Activated CD8-positive, alpha-beta memory T cell treated with anti-CD3 and anti-CD28 coated beads, Interleukin-2, amount 50 U/mL, for 4 hours (primary cell): ENCODE measurements around the gene RBMS3.

Experiments used
- DNase-seq: peaks from one replicate; pipeline ENCODE4 v3.0.0-alpha.2; 2020

RBMS3 gene

GRCh38 chr3:29695643-29696198, 414.9 kb downstream of the RBMS3 start:
- DNase-seq, result no peak

- no peak for DNase-seq
These were observed 415.4 kb downstream of the RBMS3 start for GRCh38 chr3:29696311-29696710.

GRCh38 chr3:29697989-29698388, 417.1 kb downstream of the RBMS3 start:
- no peak for DNase-seq

- DNase-seq, result no peak
These were observed 419.4 kb downstream of the RBMS3 start for GRCh38 chr3:29700256-29700655.

DNA sequence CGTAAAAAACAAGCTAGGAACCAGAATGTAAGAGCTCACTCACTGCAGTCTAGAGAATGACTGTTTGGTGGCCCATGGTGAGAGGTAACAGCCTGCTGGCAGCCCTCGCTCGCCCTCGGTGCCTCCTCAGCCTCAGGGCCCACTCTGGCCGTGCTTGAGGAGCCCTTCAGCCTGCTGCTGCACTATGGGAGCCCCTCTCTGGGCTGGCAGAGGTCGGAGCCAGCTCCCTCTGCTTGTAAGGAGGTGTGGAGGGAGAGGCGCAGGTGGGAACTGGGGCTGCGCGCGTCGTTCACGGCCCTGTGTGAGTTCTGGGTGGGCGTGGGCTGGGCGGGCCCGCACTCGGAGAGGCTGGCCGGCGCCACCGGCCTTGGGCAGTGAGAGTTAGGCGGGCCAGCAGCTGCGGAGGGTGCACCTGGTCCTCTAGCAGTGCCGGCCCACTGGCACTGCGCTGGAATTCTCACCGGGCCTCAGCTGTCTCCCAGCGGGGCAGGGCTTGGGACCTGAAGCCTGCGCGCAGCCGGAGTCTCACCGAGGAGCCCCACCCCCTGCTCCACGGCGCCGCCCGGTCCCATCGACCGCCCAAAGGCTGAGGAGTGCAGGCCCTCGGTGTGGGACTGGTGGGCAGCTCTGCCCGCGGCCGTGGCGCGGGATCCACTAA, 420.6 kb downstream of the RBMS3 start:
- no peak for DNase-seq

GRCh38 chr3:29705906-29706844, 425.3 kb downstream of the RBMS3 start:
- DNase-seq, result no peak

DNA sequence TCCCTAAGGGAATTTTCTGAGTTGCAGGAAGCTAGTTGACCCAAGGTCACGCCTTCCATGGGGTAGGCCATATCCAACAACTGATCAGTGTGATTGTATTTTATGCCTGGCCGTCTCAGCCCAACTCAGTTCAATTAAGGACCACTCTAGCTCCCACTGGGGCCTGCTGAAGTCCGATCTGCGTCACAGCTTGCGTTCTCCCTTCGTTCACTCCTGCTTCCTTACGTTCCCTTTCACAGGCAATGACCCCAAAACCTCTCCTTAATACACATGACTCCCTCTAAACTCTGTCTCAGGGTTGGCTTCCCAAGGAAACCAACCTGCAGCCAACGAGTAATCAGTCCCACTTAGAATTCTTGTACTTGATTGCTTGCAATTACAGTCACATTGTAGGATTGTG, 428.0 kb downstream of the RBMS3 start:
- no peak for DNase-seq

GRCh38 chr3:29711255-29711771, 430.4 kb downstream of the RBMS3 start:
- no peak for DNase-seq

DNA sequence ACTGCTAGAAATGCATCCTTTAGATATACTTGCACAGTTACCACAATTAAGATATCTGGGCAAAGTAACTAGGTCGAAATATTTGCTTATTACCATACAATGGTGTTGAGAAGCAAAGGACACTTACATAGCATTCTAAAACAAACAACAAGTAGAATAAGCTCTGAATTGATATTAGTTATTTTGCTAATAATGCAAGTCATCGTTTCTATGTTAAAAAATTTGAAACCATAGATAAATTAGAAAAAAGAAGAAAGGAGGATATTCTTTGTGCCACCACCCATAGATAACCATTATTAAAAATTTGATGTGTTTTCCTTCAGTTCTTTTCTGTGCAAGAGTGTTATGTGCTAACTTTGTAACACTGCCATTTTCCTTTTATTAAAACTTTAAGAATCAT, 435.3 kb downstream of the RBMS3 start:
- DNase-seq, result no peak

DNA sequence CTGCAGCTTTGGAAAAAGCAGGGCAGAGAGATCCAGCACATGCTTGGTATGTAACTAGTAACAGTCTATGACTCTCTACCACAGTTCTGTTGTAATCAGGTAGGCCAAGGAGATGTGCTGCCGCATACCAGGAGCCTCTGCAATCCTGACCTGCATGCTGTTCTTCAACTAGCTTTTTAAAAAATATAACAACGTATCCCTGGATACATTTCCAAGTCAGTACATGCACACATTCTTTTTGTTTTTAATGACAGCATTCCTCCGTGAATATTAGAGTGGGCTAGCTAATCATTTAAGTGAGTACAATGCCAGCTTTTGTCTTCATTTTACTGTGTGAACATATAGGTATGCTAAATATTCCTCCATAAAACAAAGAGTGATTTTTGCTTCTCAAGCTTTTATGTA, 437.8 kb downstream of the RBMS3 start:
- no peak for DNase-seq

- DNase-seq, result no peak
These were observed 439.8 kb downstream of the RBMS3 start for GRCh38 chr3:29720665-29721064.

GRCh38 chr3:29721789-29722188, 440.9 kb downstream of the RBMS3 start:
- DNase-seq, result no peak

DNA sequence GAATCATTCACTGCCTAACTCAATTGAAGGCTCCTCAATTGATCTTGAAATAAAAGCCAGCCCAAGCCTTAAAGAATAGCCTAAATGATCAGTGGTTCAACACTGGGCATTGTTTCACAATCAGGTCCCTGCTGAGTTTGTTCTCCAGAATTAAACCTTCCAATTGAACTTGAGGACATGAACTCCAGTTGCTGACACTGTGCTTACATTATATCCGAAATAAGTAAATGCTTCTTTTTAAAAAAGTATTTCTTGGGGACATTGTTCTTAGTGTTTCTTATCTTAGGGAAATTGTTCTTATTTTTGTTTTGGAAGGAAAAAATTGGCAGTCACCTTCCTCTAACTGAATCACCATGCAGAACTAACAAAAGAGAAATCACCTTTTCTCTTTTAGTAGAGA, 450.2 kb downstream of the RBMS3 start:
- no peak for DNase-seq

- DNase-seq, result no peak
These were observed 460.4 kb downstream of the RBMS3 start for GRCh38 chr3:29741231-29741630.

DNA sequence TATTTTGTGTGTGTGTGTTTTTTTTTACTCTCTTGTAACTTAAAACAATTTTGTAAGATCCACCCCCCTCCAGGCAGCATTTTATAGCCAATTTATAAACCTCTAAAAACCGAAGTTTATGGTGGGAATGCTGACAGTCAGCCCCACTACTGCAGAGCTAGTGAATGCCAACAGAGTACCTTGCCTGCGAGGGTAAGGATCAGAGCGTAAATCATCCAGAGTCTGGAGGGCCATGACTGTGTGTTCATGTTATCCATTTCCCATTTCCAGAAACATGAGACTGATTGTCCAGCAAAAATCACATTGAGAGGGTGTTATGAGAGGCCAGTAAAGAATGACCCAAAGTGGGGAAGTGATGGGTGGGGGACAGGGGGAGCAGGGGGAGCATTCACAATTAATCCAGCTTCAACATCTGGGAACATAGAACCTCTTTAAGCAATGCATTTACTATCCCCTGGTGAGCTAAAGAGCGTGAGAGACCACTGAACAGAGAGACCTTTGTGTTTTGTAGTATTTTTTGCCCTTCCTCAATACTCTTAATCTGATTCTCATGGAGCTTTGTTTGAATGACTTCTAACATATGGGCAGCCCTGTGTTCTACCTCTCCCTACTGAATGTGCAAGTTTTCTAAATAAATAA, 464.5 kb downstream of the RBMS3 start:
- no peak for DNase-seq

GRCh38 chr3:29746163-29746760, 465.4 kb downstream of the RBMS3 start:
- DNase-seq, result no peak

DNA sequence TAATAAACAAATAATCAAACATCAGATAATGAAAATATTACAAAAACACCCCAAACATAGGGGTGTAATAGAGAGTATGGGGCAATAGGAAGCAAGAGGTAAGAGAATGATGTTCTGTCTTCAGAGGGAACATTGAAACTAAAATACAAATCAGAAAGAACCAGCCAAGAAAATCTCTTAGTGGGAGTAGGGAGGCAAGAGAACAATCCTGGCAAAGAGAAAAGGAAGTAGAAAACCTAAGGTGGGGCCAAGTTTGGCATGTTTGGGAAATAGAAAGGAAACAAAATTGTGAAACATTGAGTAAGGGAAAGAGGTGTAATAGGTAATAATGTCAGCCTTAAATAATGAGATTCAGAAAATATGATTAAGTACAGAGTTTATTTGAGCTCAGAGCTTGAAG, 467.1 kb downstream of the RBMS3 start:
- DNase-seq, result no peak

- DNase-seq, result no peak
These were observed 470.9 kb downstream of the RBMS3 start for GRCh38 chr3:29751647-29752314.

- no peak for DNase-seq
These were observed 473.5 kb downstream of the RBMS3 start for GRCh38 chr3:29754346-29754745.

DNA sequence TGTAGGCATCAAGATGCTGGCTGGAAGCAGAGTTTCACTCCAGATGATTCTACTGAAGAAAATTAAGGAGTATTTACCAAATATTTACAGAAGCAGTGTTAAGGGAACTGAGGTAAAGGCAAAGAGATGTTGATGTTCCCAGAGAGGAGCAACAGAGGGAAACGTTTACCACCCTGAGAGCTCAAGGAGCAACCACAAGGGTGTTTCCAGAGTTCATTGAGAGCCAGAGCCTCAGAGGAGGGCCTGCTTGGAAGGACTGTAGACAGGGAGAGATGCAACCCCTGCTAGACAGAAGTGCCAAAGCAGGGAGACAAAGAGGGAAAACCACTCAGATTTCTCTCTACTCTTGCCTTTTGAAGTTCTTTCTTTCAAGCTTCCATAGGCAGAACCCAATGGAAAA, 474.5 kb downstream of the RBMS3 start:
- no peak for DNase-seq

GRCh38 chr3:29757054-29757777, 476.3 kb downstream of the RBMS3 start:
- no peak for DNase-seq

DNA sequence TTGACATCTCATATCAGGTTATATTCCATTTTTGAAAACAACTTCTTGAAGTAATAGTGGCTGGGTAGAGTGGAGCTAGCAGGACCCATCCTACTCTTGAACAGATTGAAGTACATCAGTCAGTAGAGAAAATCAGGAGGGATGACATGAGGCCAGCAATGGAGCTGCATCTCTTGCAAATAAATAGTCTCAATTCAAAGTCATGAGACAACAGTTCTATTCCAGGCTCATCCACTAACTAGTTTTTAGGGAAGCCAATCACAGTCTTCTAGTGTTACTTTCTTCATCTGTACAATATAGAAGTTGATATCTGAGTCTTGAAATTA, 477.2 kb downstream of the RBMS3 start:
- no peak for DNase-seq
